ENCODE results near the gene ALDH2. TPM values are rescaled to one million over a fixed set of nuclear protein-coding genes. Genes with fewer than 3 reads are reported as not detected.
"Not testable (repeated sequence)": the region's sequence is repeated elsewhere in the genome, so short reads cannot be mapped to it uniquely, and the experiment has no call there.

The ALDH2 gene
- total RNA-seq, 6 experiments from 2014 or later: 12.1 to 43.3 (median 15.8) TPM

DNA sequence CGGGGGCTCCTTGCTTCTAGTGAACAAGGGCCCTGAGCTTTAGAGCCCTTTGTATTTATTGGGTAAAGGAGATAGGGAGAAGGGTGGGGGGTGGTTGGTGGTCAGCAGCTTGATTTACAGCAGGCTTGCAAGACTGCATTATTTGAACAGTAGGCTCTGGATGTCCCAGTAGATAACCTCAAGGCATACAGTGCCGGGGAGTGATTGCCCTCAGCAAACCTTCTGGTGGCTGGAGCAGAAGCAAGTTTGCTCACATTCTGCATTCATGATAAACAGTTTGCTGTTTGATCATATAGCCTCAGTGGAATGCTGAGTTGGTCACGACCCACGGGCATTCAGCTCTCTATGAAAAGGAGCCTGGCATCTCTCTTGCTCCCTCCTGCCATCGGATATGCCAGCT, 58.8 kb downstream of the ALDH2 start:
- TF ChIP-seq, protein P1, sequence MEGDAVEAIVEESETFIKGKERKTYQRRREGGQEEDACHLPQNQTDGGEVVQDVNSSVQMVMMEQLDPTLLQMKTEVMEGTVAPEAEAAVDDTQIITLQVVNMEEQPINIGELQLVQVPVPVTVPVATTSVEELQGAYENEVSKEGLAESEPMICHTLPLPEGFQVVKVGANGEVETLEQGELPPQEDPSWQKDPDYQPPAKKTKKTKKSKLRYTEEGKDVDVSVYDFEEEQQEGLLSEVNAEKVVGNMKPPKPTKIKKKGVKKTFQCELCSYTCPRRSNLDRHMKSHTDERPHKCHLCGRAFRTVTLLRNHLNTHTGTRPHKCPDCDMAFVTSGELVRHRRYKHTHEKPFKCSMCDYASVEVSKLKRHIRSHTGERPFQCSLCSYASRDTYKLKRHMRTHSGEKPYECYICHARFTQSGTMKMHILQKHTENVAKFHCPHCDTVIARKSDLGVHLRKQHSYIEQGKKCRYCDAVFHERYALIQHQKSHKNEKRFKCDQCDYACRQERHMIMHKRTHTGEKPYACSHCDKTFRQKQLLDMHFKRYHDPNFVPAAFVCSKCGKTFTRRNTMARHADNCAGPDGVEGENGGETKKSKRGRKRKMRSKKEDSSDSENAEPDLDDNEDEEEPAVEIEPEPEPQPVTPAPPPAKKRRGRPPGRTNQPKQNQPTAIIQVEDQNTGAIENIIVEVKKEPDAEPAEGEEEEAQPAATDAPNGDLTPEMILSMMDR (IDR thresholded peaks at IDR 0.05): no peak
- Mint-ChIP-seq H3K27ac (no peak overlapping the region), H3K9me3 (no peaks in the 10 kb centered on the region), H3K27me3 (ENCODE audit: insufficient read depth) (peaks cover 20% of the 10 kb centered on the region), H3K4me3 (no peak overlapping the region), H3K4me1 (ENCODE audit: low read depth) (no peaks in the 10 kb centered on the region), H3K36me3 (ENCODE audit: low read depth) (no peaks in the 10 kb centered on the region)
- no peak for DNase-seq

DNA sequence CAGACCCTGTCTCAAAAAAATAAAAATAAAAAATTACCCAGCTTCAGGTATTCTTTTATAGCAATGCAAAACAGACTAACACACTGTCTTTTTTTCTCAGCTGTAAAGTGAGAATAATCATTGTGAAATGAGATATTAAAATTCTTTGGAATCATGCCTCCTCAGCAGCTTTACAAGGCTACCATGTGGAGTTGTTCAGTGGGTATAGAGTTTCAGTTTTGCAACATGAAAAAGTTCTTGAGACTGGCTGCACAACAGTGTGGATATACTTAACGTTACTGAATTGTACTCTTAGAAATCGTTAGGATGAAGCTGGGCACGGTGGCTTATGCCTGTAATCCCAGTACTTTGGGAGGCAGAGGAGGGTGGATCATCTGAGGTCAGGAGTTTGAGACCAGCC, 59.6 kb downstream of the ALDH2 start:
- Mint-ChIP-seq H3K4me1 (ENCODE audit: low read depth) (no peaks in the 10 kb centered on the region), H3K36me3 (ENCODE audit: low read depth) (no peaks in the 10 kb centered on the region), H3K27me3 (ENCODE audit: insufficient read depth) (peaks cover 17% of the 10 kb centered on the region), H3K4me3 (no peak overlapping the region), H3K9me3 (no peaks in the 10 kb centered on the region), H3K27ac (no peak overlapping the region)
- DNase-seq: no peak
- TF ChIP-seq, protein P1 (IDR thresholded peaks at IDR 0.05): no peak

DNA sequence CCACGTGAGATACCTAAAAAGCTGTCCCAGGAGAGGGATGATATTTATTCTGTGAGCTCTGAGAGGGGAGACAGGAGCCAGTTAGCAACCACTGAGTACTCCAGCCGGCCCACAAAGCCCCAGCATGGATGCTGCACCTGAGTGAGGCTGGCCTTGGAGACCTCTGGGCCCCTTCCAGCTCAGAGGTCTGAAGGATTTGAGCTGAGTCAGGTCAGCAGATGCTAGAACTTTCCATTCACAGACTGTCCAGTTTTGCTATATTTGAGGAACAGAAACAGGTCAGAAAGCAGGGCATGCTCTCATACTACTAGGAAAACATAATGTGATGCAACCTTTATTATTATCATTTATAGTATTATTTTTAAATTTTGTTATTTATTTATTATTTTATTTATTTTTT, 60.3 kb downstream of the ALDH2 start:
- TF ChIP-seq, protein P1 (IDR thresholded peaks at IDR 0.05): no peak
- Mint-ChIP-seq H3K36me3 (ENCODE audit: low read depth) (no peaks in the 10 kb centered on the region), H3K9me3 (no peaks in the 10 kb centered on the region), H3K27me3 (ENCODE audit: insufficient read depth) (peaks cover 14% of the 10 kb centered on the region), H3K4me3 (no peak overlapping the region), H3K4me1 (ENCODE audit: low read depth) (no peaks in the 10 kb centered on the region), H3K27ac (no peak overlapping the region)
- DNase-seq: no peak

DNA sequence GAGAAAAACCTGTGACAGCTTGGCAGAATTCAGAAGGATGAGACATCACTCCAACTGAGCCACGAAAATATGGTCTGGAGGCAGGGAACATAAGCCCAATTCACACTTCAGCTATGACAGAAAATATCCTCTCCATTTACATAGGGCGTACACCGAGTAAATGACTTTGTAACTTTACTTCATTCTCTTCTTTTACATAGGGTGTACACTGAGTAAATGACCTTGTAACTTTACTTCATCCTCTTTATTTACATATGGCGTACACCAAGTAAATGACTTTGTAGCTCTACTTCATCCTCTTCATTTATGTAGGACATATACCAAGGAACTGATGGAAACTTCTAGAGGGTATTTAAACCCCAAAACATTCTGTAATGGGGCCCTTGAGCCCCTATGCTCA, 61.2 kb downstream of the ALDH2 start:
- TF ChIP-seq, protein P1 (IDR thresholded peaks at IDR 0.05): no peak
- DNase-seq: no peak
- Mint-ChIP-seq H3K9me3 (no peaks in the 10 kb centered on the region), H3K4me1 (ENCODE audit: low read depth) (no peaks in the 10 kb centered on the region), H3K36me3 (ENCODE audit: low read depth) (no peaks in the 10 kb centered on the region), H3K27ac (no peak overlapping the region), H3K27me3 (ENCODE audit: insufficient read depth) (peaks cover 14% of the 10 kb centered on the region), H3K4me3 (peak overlapping the region; percentile 44)

DNA sequence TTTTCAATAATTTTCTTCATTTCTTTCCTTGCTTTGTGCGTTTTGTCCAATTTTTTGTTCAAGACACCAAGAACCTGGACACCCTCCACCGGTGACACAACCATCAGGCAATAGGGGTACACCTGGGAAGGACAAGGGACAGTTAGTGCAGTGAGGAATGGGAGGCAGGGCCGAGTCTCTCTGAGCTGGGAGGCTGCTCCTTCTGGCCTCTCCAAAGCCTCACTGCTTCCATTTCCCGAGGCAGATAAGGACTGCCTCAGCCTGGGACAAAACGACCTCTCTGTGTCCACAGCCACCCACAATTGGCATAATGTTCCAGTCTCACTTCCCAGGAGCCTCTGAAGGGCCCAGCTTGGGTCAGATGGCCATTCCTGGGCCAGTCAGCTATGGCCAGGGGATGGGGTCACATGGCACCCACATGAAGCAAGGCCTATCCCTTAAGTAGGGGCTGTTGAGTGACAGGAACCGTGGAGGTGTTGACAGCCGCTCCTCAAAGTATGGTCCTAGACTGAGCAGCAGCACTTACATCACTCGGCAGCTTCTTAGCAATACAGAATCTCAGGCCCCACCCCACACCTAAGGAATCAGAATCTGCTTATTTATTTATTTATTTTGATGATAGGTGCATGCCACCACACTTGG, 61.7 kb downstream of the ALDH2 start:
- TF ChIP-seq, protein P1 (IDR thresholded peaks at IDR 0.05): no peak
- Mint-ChIP-seq H3K4me3 (peak overlapping the region; percentile 44), H3K4me1 (ENCODE audit: low read depth) (no peaks in the 10 kb centered on the region), H3K27ac (no peak overlapping the region), H3K27me3 (ENCODE audit: insufficient read depth) (peaks cover 10% of the 10 kb centered on the region), H3K9me3 (no peaks in the 10 kb centered on the region), H3K36me3 (ENCODE audit: low read depth) (no peaks in the 10 kb centered on the region)
- no peak for DNase-seq

DNA sequence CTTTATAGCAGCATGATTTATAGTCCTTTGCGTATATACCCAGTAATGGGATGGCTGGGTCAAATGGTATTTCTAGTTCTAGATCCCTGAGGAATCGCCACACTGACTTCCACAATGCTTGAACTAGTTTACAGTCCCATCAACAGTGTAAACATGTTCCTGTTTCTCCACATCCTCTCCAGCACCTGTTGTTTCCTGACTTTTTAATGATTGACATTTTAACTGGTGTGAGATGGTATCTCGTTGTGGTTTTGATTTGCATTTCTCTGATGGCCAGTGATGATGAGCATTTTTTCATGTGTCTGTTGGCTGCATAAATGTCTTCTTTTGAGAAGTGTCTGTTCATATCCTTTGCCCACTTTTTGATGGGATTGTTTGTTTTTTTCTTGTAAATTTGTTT, 62.9 kb downstream of the ALDH2 start:
- H3K36me3 Mint-ChIP-seq (ENCODE audit: low read depth); H3K27ac Mint-ChIP-seq; H3K27me3 Mint-ChIP-seq (ENCODE audit: insufficient read depth); H3K9me3 Mint-ChIP-seq; DNase-seq; H3K4me3 Mint-ChIP-seq; H3K4me1 Mint-ChIP-seq (ENCODE audit: low read depth): not testable (repeated sequence)

DNA sequence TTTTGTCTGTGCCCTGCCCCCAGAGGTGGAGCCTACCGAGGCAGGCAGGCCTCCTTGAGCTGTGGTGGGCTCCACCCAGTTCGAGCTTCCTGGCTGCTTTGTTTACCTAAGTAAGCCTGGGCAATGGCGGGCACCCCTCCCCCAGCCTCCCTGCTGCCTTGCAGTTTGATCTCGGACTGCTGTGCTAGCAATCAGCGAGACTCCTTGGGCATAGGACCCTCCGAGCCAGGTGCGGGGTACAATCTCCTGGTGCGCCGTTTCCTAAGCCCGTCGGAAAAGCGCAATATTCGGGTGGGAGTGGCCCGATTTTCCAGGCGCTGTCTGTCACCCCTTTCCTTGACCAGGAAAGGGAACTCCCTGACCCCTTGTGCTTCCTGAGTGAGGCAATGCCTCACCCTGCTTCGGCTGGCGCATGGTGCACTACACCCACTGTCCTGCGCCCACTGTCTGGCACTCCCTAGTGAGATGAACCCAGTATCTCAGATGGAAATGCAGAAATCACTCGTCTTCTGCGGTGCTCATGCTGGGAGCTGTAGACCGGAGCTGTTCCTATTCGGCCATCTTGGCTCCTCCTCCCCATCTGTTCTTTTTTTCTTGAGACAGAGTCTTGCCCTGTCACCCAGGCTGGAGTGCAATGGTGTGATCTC, 68.1 kb downstream of the ALDH2 start:
- H3K9me3 Mint-ChIP-seq; H3K27me3 Mint-ChIP-seq (ENCODE audit: insufficient read depth); DNase-seq; H3K27ac Mint-ChIP-seq; H3K4me3 Mint-ChIP-seq; H3K4me1 Mint-ChIP-seq (ENCODE audit: low read depth): not testable (repeated sequence)
- H3K36me3 Mint-ChIP-seq (ENCODE audit: low read depth): peaks cover 14% of the 10 kb centered on the region

DNA sequence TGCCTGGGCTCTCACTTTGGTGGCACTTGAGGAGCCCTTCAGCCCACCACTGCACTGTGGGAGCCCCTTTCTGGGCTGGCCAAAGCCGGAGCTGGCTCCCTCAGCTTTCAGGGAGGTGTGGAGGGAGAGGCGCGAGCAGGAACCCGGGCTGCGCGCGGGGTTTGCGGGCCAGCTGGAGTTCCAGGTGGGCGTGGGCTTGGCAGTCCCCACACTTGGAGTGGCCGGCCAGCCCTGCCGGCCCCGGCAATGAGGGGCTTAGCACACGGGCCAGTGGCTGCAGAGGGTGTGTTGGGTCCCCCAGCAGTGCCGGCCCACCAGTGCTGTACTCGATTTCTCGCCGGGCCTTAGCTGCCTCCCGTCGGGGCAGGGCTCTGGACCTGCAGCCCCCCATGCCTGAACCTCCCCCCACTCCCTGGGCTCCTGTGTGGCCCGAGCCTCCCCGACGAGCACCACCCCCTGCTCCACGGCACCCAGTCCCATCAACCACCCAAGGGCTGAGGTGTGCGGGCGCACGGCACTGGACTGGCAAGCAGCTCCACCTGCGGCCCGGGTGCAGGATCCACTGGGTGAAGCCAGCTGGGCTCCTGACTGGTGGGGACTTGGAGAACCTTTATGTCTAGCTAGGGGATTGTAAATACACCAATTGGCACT, 68.9 kb downstream of the ALDH2 start:
- Mint-ChIP-seq H3K4me1 (ENCODE audit: low read depth) (peaks cover 10% of the 10 kb centered on the region), H3K36me3 (ENCODE audit: low read depth) (peaks cover 21% of the 10 kb centered on the region)
- H3K4me3 Mint-ChIP-seq; DNase-seq; H3K9me3 Mint-ChIP-seq; H3K27ac Mint-ChIP-seq; H3K27me3 Mint-ChIP-seq (ENCODE audit: insufficient read depth): not testable (repeated sequence)

All from HFFc6 (cell line).